Choroid plexus epithelial cell (primary cell): ENCODE data around the gene RPL10A.
A peak's percentile ranks its signal among the peaks of the same experiment; 100 is the strongest.

Source experiments
- DNase-seq: peaks from one replicate; pipeline ENCODE4 v3.0.0-alpha.2; 2010; ENCODE audit warnings: low read depth
- H3K4me3 ChIP-seq: 2 replicates; pipeline ENCODE4 v1.5.1; 2011; ENCODE audit warnings: low read depth, mild to moderate bottlenecking, control low read depth, low read length, moderate library complexity
- CTCF ChIP-seq: conservative IDR thresholded peaks from 2 replicates; pipeline ENCODE4 v1.5.1; 2011; ENCODE audit warnings: low read depth, mild to moderate bottlenecking, control low read depth, inconsistent platforms, low read length, moderate library complexity

The RPL10A gene

GRCh38 chr6:35449287-35449881 is 18.8 kb upstream of the RPL10A start:
- TF ChIP-seq CTCF = peak; percentile 77
- DNase-seq = peak; percentile 85
- H3K4me3 ChIP-seq = no peak overlapping the region

- no peak for TF ChIP-seq CTCF
- H3K4me3 ChIP-seq = peak overlapping the region; percentile 73
- DNase-seq = no peak
Observed at GRCh38 chr6:35451354-35452182, 16.6 kb upstream of the RPL10A start.

GRCh38 chr6:35452183-35453090 is 15.8 kb upstream of the RPL10A start, which contains the start of gene FANCE:
Gene FANCE, plus strand, starts transcription at chr6:35452338. Its CDS starts 208 bp downstream, at chr6:35452546.
- no peak for TF ChIP-seq CTCF
- DNase-seq = peak; percentile 95
- peak within 1 kb of the TSS; percentile 73 for H3K4me3 ChIP-seq

- no peak for TF ChIP-seq CTCF
- no peak for DNase-seq
- H3K4me3 ChIP-seq = peak overlapping the region; percentile 73
Observed at GRCh38 chr6:35453236-35453635, 15.0 kb upstream of the RPL10A start.

- no peak for DNase-seq
Observed at GRCh38 chr6:35454391-35455110, 13.7 kb upstream of the RPL10A start.

More at GRCh38 chr6:35454391-35455110, 13.7 kb upstream of the RPL10A start:
- TF ChIP-seq CTCF = no peak
- no peak overlapping the region for H3K4me3 ChIP-seq
